Adrenal gland (tissue), 5 donors: Measurements from ENCODE around the gene ATP8B3.

ENCODE experiments used
- POLR2A ChIP-seq, 2 donors: fragments of 450-650 bp; IDR thresholded peaks; one replicate each; pipeline ENCODE4 v1.6.1; 2017; ENCODE audit warnings: antibody characterized with exemption in 2 of 2, mild to moderate bottlenecking in 2 of 2, moderate library complexity in 1 of 2
- TF ChIP-seq, protein P1 (sequence below), 6 experiments: fragments of 450-650 bp in 4 of 6; fragments of 200-600 bp in 2 of 6; sonication (generic) in 1 of 6; IDR thresholded peaks; 1 replicate in 5 of 6; 2 replicates in 1 of 6; pipeline versions ENCODE4 v1.5.1 to v1.8.0; 2016 to 2021; ENCODE audit warnings: antibody characterized with exemption in 6 of 6, mild to moderate bottlenecking in 2 of 6, moderate library complexity in 1 of 6
- donor health status: DM: no; HTN: no; CAD: no.

GRCh38 chr19:1790054-1790792, 21.9 kb downstream of the ATP8B3 start:
- TF ChIP-seq, protein P1, sequence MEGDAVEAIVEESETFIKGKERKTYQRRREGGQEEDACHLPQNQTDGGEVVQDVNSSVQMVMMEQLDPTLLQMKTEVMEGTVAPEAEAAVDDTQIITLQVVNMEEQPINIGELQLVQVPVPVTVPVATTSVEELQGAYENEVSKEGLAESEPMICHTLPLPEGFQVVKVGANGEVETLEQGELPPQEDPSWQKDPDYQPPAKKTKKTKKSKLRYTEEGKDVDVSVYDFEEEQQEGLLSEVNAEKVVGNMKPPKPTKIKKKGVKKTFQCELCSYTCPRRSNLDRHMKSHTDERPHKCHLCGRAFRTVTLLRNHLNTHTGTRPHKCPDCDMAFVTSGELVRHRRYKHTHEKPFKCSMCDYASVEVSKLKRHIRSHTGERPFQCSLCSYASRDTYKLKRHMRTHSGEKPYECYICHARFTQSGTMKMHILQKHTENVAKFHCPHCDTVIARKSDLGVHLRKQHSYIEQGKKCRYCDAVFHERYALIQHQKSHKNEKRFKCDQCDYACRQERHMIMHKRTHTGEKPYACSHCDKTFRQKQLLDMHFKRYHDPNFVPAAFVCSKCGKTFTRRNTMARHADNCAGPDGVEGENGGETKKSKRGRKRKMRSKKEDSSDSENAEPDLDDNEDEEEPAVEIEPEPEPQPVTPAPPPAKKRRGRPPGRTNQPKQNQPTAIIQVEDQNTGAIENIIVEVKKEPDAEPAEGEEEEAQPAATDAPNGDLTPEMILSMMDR (IDR thresholded peaks at IDR 0.05): no peak
- TF ChIP-seq POLR2A (IDR thresholded peaks at IDR 0.05): no peak
